GM12878 (cell line): ENCODE results near the gene SLC25A42. TPM values are rescaled to one million over a fixed set of nuclear protein-coding genes. Genes with fewer than 3 reads are reported as not detected.

Experiments used
- FOXM1 ChIP-seq: IDR thresholded peaks from 2 replicates; pipeline ENCODE4 v1.6.1; 2012; ENCODE audit warnings: low read depth, mild to moderate bottlenecking, inconsistent platforms, low read length, moderate library complexity
- HSF1 ChIP-seq: fragments of 150-350 bp; IDR thresholded peaks from 2 replicates; pipeline ENCODE4 v1.6.1; 2014; ENCODE audit warnings: mild to moderate bottlenecking, low read depth, low read length
- IKZF1 ChIP-seq: fragments of 450-650 bp; conservative IDR thresholded peaks from 2 replicates; pipeline ENCODE4 v1.6.1; 2017; ENCODE audit warnings: antibody characterized with exemption, mild to moderate bottlenecking
- IRF5 ChIP-seq: fragments of 450-650 bp; IDR thresholded peaks from 2 replicates; pipeline ENCODE4 v1.6.1; 2017; ENCODE audit warnings: borderline replicate concordance
- KAT2A ChIP-seq: conservative IDR thresholded peaks from 2 replicates; pipeline ENCODE4 v1.6.1; 2011; ENCODE audit warnings: low read depth, low read length; ENCODE audit not compliant: control insufficient read depth
- SIX5 ChIP-seq: IDR thresholded peaks from 2 replicates; pipeline ENCODE4 v1.6.1; 2011; ENCODE audit warnings: mild to moderate bottlenecking, low read depth, low read length, moderate library complexity; ENCODE audit not compliant: severe bottlenecking
- SMAD5 ChIP-seq: IDR thresholded peaks from 2 replicates; pipeline ENCODE4 v1.6.1; 2016; ENCODE audit warnings: antibody characterized with exemption, low read depth
- TAF1 ChIP-seq: IDR thresholded peaks from 2 replicates; pipeline ENCODE4 v1.6.1; 2011; ENCODE audit warnings: mild to moderate bottlenecking, low read depth, low read length, borderline replicate concordance
- TCF12 ChIP-seq: IDR thresholded peaks from 2 replicates; pipeline ENCODE4 v1.6.1; 2011; ENCODE audit warnings: low read depth, mild to moderate bottlenecking, low read length
- ZSCAN29 ChIP-seq: fragments of 450-650 bp; IDR thresholded peaks from 2 replicates; pipeline ENCODE4 v1.6.1; 2017; ENCODE audit warnings: mild to moderate bottlenecking, moderate library complexity
- polyA plus RNA-seq, 11 experiments: library from polyadenylated mRNA; depleted of rRNA in 4 of 11; unstranded in 6 of 11; stranded (reverse) in 5 of 11; fragments of >200 nt; fragmentation: Nextera tagmentation in 4 of 11; fragmentation: Illumina TruSeq in 1 of 11; extraction: Ambion mirVana in 4 of 11; extraction: Trizol in 1 of 11; gene quantifications; 1 replicate in 1 of 11; 2 replicates in 10 of 11; pipeline versions ENCODE4 v1.2.1 to v1.2.3, GENCODE V29; 2011 to 2016; ENCODE audit warnings: inconsistent platforms in 2 of 11, missing spikeins in 2 of 11, low read depth in 1 of 11
- total RNA-seq, 4 experiments: library from RNA; depleted of rRNA in 3 of 4; stranded (reverse); fragments of >200 nt in 3 of 4; fragmentation: Illumina TruSeq in 1 of 4; extraction: Trizol in 1 of 4; gene quantifications; 2 replicates each; pipeline versions ENCODE4 v1.2.1 to v1.2.3, GENCODE V29; 2013 to 2021
- TF ChIP-seq, protein P1 (sequence below): fragments of 450-650 bp; IDR thresholded peaks from 2 replicates; pipeline ENCODE4 v1.6.1; 2018; ENCODE audit warnings: mild to moderate bottlenecking, low read depth, moderate library complexity; ENCODE audit not compliant: partially characterized antibody
- TF ChIP-seq, protein P2 (sequence below): fragments of 150-350 bp; IDR thresholded peaks from 2 replicates; pipeline ENCODE4 v1.6.1; 2016; ENCODE audit warnings: low read depth, low read length
- TF ChIP-seq, protein P3 (sequence below): IDR thresholded peaks from 2 replicates; pipeline ENCODE4 v1.6.1; 2012; ENCODE audit warnings: low read depth, low read length, improper control_type of control experiment
- TF ChIP-seq, protein P4 (sequence below): IDR thresholded peaks from 2 replicates; pipeline ENCODE4 v1.6.1; 2012; ENCODE audit warnings: improper control_type of control experiment, low read depth, low read length; ENCODE audit not compliant: insufficient replicate concordance

The SLC25A42 gene
- total and polyA plus RNA-seq, 10 of the 15 experiments (the other 5 are each of a cell fraction or from before 2014, with no cell fraction given): 0.24 to 19.2 (median 9.6) TPM

GRCh38 chr19:19155495-19156219 is 91.9 kb downstream of the SLC25A42 start (continued):
- TF ChIP-seq, protein P1, sequence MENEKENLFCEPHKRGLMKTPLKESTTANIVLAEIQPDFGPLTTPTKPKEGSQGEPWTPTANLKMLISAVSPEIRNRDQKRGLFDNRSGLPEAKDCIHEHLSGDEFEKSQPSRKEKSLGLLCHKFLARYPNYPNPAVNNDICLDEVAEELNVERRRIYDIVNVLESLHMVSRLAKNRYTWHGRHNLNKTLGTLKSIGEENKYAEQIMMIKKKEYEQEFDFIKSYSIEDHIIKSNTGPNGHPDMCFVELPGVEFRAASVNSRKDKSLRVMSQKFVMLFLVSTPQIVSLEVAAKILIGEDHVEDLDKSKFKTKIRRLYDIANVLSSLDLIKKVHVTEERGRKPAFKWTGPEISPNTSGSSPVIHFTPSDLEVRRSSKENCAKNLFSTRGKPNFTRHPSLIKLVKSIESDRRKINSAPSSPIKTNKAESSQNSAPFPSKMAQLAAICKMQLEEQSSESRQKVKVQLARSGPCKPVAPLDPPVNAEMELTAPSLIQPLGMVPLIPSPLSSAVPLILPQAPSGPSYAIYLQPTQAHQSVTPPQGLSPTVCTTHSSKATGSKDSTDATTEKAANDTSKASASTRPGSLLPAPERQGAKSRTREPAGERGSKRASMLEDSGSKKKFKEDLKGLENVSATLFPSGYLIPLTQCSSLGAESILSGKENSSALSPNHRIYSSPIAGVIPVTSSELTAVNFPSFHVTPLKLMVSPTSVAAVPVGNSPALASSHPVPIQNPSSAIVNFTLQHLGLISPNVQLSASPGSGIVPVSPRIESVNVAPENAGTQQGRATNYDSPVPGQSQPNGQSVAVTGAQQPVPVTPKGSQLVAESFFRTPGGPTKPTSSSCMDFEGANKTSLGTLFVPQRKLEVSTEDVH: no peak
- TF ChIP-seq ZSCAN29 (no peak), TCF12 (peak; percentile 87), SMAD5 (no peak), SIX5 (no peak), TAF1 (no peak), KAT2A (no peak), FOXM1 (0 out of 2 replicates have a peak, but pooled peaks have one; percentile 40), HSF1 (no peak), IKZF1 (peak; percentile 64), IRF5 (no peak)
- TF ChIP-seq, protein P2, sequence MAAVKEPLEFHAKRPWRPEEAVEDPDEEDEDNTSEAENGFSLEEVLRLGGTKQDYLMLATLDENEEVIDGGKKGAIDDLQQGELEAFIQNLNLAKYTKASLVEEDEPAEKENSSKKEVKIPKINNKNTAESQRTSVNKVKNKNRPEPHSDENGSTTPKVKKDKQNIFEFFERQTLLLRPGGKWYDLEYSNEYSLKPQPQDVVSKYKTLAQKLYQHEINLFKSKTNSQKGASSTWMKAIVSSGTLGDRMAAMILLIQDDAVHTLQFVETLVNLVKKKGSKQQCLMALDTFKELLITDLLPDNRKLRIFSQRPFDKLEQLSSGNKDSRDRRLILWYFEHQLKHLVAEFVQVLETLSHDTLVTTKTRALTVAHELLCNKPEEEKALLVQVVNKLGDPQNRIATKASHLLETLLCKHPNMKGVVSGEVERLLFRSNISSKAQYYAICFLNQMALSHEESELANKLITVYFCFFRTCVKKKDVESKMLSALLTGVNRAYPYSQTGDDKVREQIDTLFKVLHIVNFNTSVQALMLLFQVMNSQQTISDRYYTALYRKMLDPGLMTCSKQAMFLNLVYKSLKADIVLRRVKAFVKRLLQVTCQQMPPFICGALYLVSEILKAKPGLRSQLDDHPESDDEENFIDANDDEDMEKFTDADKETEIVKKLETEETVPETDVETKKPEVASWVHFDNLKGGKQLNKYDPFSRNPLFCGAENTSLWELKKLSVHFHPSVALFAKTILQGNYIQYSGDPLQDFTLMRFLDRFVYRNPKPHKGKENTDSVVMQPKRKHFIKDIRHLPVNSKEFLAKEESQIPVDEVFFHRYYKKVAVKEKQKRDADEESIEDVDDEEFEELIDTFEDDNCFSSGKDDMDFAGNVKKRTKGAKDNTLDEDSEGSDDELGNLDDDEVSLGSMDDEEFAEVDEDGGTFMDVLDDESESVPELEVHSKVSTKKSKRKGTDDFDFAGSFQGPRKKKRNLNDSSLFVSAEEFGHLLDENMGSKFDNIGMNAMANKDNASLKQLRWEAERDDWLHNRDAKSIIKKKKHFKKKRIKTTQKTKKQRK: no peak
- TF ChIP-seq, protein P3, sequence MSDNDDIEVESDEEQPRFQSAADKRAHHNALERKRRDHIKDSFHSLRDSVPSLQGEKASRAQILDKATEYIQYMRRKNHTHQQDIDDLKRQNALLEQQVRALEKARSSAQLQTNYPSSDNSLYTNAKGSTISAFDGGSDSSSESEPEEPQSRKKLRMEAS: no peak
- TF ChIP-seq, protein P4, sequence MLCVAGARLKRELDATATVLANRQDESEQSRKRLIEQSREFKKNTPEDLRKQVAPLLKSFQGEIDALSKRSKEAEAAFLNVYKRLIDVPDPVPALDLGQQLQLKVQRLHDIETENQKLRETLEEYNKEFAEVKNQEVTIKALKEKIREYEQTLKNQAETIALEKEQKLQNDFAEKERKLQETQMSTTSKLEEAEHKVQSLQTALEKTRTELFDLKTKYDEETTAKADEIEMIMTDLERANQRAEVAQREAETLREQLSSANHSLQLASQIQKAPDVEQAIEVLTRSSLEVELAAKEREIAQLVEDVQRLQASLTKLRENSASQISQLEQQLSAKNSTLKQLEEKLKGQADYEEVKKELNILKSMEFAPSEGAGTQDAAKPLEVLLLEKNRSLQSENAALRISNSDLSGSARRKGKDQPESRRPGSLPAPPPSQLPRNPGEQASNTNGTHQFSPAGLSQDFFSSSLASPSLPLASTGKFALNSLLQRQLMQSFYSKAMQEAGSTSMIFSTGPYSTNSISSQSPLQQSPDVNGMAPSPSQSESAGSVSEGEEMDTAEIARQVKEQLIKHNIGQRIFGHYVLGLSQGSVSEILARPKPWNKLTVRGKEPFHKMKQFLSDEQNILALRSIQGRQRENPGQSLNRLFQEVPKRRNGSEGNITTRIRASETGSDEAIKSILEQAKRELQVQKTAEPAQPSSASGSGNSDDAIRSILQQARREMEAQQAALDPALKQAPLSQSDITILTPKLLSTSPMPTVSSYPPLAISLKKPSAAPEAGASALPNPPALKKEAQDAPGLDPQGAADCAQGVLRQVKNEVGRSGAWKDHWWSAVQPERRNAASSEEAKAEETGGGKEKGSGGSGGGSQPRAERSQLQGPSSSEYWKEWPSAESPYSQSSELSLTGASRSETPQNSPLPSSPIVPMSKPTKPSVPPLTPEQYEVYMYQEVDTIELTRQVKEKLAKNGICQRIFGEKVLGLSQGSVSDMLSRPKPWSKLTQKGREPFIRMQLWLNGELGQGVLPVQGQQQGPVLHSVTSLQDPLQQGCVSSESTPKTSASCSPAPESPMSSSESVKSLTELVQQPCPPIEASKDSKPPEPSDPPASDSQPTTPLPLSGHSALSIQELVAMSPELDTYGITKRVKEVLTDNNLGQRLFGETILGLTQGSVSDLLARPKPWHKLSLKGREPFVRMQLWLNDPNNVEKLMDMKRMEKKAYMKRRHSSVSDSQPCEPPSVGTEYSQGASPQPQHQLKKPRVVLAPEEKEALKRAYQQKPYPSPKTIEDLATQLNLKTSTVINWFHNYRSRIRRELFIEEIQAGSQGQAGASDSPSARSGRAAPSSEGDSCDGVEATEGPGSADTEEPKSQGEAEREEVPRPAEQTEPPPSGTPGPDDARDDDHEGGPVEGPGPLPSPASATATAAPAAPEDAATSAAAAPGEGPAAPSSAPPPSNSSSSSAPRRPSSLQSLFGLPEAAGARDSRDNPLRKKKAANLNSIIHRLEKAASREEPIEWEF: no peak
